ENCODE data around the gene WDR19. TPM values are rescaled to one million over a fixed set of nuclear protein-coding genes. Genes with fewer than 3 reads are reported as not detected.
"Not testable (repeated sequence)": the region's sequence is repeated elsewhere in the genome, so short reads cannot be mapped to it uniquely, and the experiment has no call there.

WDR19 gene
- total RNA-seq, 4 donors from 2014 or later: 71.1 to 93.1 (median 80.8) TPM

GRCh38 chr4:39255871-39256270, 73.5 kb downstream of the WDR19 start:
- H3K4me3 ChIP-seq: no peak overlapping the region
- no peaks in the 10 kb centered on the region for H3K27me3 ChIP-seq
- H3K4me1 ChIP-seq: no peaks in the 10 kb centered on the region
- 57 to 69% methylated on average over 5 of the region's 5 CpGs for WGBS, 2 donors
- no peak overlapping the region for H3K27ac ChIP-seq
- H3K9me3 ChIP-seq: no peaks in the 10 kb centered on the region
- peaks cover 0 to 79% (median 0%) of the 10 kb centered on the region in 3 donors for H3K36me3 ChIP-seq
- TF ChIP-seq EP300 (IDR thresholded peaks at IDR 0.05) (no peak), POLR2A (IDR thresholded peaks at IDR 0.05) (no peak), CTCF (IDR thresholded peaks at IDR 0.05) (no peak)
- no peak for DNase-seq (ENCODE audit: low spot score in 2 of 2)

DNA sequence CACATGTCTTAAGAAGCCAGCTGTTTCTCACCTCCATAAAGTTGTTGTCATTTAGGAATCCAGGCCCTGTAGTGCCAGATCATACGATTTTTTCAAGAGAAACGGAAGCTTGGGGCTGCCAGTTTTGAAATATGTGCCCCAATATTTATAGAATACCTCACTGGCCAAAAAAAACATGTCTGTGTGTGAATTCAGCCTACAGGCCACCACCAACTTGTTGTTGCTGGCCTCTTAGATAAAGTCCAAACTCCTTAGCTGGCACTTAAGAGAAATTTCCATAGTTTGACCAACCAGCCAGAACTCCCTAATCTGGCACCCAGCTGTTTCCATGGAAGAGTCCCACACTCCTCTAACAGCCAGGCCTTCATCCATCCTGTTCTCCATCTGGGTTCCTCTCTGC, 74.1 kb downstream of the WDR19 start:
- H3K27me3 ChIP-seq: no peaks in the 10 kb centered on the region
- DNase-seq (ENCODE audit: low spot score in 2 of 2): no peak
- H3K36me3 ChIP-seq: peaks cover 0 to 84% (median 0%) of the 10 kb centered on the region in 3 donors
- 77 to 81% methylated on average over 2 of the region's 2 CpGs for WGBS, 2 donors
- H3K9me3 ChIP-seq: no peaks in the 10 kb centered on the region
- H3K4me3 ChIP-seq: no peak overlapping the region
- no peaks in the 10 kb centered on the region for H3K4me1 ChIP-seq
- no peak for TF ChIP-seq EP300 (IDR thresholded peaks at IDR 0.05)
- TF ChIP-seq POLR2A (IDR thresholded peaks at IDR 0.05): no peak
- peak overlapping the region in 1 of 4 donors; percentile 1 for H3K27ac ChIP-seq

GRCh38 chr4:39259571-39260330, 77.4 kb downstream of the WDR19 start:
- no peak for TF ChIP-seq CTCF (IDR thresholded peaks at IDR 0.05)
- no peak for TF ChIP-seq POLR2A (IDR thresholded peaks at IDR 0.05)
- no peak for TF ChIP-seq EP300 (IDR thresholded peaks at IDR 0.05)
- WGBS, 2 donors: 84 to 88% methylated on average over 4 of the region's 4 CpGs
- Histone ChIP-seq H3K36me3 (peaks cover 0 to 88% (median 0%) of the 10 kb centered on the region in 3 donors), H3K9me3 (no peaks in the 10 kb centered on the region), H3K4me1 (no peaks in the 10 kb centered on the region), H3K4me3 (no peak overlapping the region), H3K27me3 (no peaks in the 10 kb centered on the region), H3K27ac (no peak overlapping the region)
- no peak for DNase-seq (ENCODE audit: low spot score in 2 of 2)

DNA sequence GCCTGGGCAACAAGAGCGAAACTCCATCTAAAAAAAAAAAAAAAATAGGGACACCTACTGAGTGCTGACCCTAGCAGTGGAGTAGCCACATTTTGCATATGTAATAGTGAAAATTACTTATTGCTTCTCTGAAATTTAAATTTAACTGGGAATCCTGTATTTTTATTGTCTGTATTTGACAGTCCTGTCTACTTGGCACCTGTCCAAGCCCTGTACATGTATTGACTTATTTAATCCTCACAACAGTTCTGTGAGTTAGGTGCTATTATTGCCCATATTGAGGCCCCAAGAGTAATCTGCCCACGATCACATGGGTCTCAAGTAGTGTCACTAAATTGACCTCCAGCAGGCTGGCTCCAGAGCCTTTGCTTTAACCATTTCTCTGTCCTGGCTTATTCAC, 81.6 kb downstream of the WDR19 start:
- H3K27ac ChIP-seq: no peak overlapping the region
- peaks cover 0 to 92% (median 0%) of the 10 kb centered on the region in 3 donors for H3K36me3 ChIP-seq
- no peak overlapping the region for H3K4me3 ChIP-seq
- DNase-seq (ENCODE audit: low spot score in 2 of 2): no peak
- WGBS, 2 donors: 70% methylated on average over 2 of the region's 2 CpGs
- no peak for TF ChIP-seq EP300 (IDR thresholded peaks at IDR 0.05)
- TF ChIP-seq CTCF (IDR thresholded peaks at IDR 0.05): no peak
- TF ChIP-seq POLR2A (IDR thresholded peaks at IDR 0.05): no peak
- no peaks in the 10 kb centered on the region for H3K27me3 ChIP-seq
- no peaks in the 10 kb centered on the region for H3K4me1 ChIP-seq
- H3K9me3 ChIP-seq: no peaks in the 10 kb centered on the region

DNA sequence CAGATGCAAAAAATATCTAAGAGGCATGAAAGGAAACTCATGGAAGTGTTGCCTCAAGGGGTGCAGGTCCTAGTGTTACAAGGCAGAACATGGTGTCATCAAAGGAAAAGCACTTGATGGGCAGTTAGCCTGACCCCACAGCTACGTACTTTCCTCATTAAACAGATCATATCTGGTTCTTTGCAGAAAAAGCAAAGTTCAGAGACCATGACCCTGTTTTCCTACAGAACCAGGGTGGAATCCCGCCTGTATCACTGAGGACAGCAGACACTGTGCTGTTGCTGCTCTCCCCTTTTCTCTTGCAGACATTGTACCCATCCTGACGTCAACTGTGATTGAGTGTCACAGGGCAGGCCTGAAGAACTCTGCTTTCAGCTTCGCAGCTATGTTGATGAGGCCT, 92.2 kb downstream of the WDR19 start:
- no peaks in the 10 kb centered on the region for H3K9me3 ChIP-seq
- peaks cover 0 to 99% (median 0%) of the 10 kb centered on the region in 3 donors for H3K36me3 ChIP-seq
- no peaks in the 10 kb centered on the region for H3K4me1 ChIP-seq
- no peak overlapping the region for H3K27ac ChIP-seq
- no peak overlapping the region for H3K4me3 ChIP-seq
- TF ChIP-seq CTCF (IDR thresholded peaks at IDR 0.05) (no peak), POLR2A (IDR thresholded peaks at IDR 0.05) (no peak), EP300 (IDR thresholded peaks at IDR 0.05) (no peak)
- 93 to 98% methylated on average over 4 of the region's 4 CpGs for WGBS, 2 donors
- no peaks in the 10 kb centered on the region for H3K27me3 ChIP-seq
- no peak for DNase-seq (ENCODE audit: low spot score in 2 of 2)

DNA sequence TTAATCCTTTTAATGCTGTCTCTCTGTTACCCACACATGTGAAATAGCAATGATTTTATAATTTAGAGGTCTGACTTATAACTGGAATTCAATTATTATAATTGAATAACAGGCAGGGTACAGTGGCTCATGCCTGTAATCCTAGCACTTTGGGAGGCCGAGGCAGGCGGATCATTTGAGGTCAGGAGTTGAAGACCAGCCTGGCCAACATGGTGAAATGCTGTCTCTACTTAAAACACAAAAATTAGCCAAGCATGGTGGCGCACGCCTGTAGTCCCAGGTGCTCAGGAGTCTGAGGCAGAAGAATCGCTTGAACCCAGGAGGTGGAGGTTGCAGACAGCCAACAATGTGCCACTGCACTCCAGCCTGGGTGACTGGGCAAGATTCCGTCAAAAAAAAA, 95.3 kb downstream of the WDR19 start:
- DNase-seq (ENCODE audit: low spot score in 2 of 2); H3K27ac ChIP-seq; H3K4me3 ChIP-seq; H3K27me3 ChIP-seq; H3K4me1 ChIP-seq: not testable (repeated sequence)
- Histone ChIP-seq H3K9me3 (peaks cover 0 to 10% (median 0%) of the 10 kb centered on the region in 4 donors), H3K36me3 (peaks cover 0 to 100% (median 0%) of the 10 kb centered on the region in 3 donors)
- WGBS, 2 donors: 83 to 87% methylated on average over 6 of the region's 6 CpGs

Measured in tibial nerve (tissue), 4 donors.